ENCODE measurements around the gene C1QTNF5. TPM values are rescaled to one million over a fixed set of nuclear protein-coding genes. Genes with fewer than 3 reads are reported as not detected.

Gene C1QTNF5
- total and polyA plus RNA-seq, 2 of the 8 experiments (the other 6 are each of a cell fraction or from before 2014, with no cell fraction given) = 2.2 to 2.7 TPM

Small RNA genes lying within 50 kb of the gene (microRNA-seq; reads per million reads assigned to microRNA genes)
- gene MIR6756 (ENCODE audit: borderline microRNAs expressed in 2 of 2, borderline number of aligned reads in 2 of 2, borderline replicate concordance in 1 of 2) = 0 reads per million in 2 experiments

Small RNA genes lying within 50 kb of the gene (small RNA-seq; reads per million reads assigned to genes)
- gene RF01225 (ENCODE audit: insufficient read depth) = not detected
- not detected for gene RNU6-262P (ENCODE audit: insufficient read depth)

Other genes starting within 250 kb of the C1QTNF5 start
- gene DPAGT1, start 239.0 kb downstream of the C1QTNF5 start, total RNA-seq (2021; fragmentation: NEBNext Ultra II Directional; extraction: Animal tissue kit (Norgen Biotek cat#: 25700)) = 59.8 and 62.9 TPM in 2 replicates
- gene DPAGT1, start 239.0 kb downstream of the C1QTNF5 start, polyA plus RNA-seq (2011; rRNA removed) = 207 and 236 TPM in 2 replicates
- 3.3 and 4.0 TPM in 2 replicates for gene C2CD2L, start 233.5 kb downstream of the C1QTNF5 start, total RNA-seq (2021; fragmentation: NEBNext Ultra II Directional; extraction: Animal tissue kit (Norgen Biotek cat#: 25700))
- 2.5 and 3.4 TPM in 2 replicates for gene C2CD2L, start 233.5 kb downstream of the C1QTNF5 start, polyA plus RNA-seq (2011; rRNA removed)
- 35.0 and 36.6 TPM in 2 replicates for gene HINFP, start 219.3 kb downstream of the C1QTNF5 start, total RNA-seq (2021; fragmentation: NEBNext Ultra II Directional; extraction: Animal tissue kit (Norgen Biotek cat#: 25700))
- 37.3 and 41.2 TPM in 2 replicates for gene HINFP, start 219.3 kb downstream of the C1QTNF5 start, polyA plus RNA-seq (2011; rRNA removed)
- gene ABCG4, start 191.8 kb downstream of the C1QTNF5 start, total RNA-seq (2021; fragmentation: NEBNext Ultra II Directional; extraction: Animal tissue kit (Norgen Biotek cat#: 25700)) = 2.3 and 2.9 TPM in 2 replicates
- 1.8 and 2.9 TPM in 2 replicates for gene ABCG4, start 191.8 kb downstream of the C1QTNF5 start, polyA plus RNA-seq (2011; rRNA removed)
- gene NLRX1, start 172.2 kb downstream of the C1QTNF5 start, total RNA-seq (2021; fragmentation: NEBNext Ultra II Directional; extraction: Animal tissue kit (Norgen Biotek cat#: 25700)) = 12.9 and 13.2 TPM in 2 replicates
- gene NLRX1, start 172.2 kb downstream of the C1QTNF5 start, polyA plus RNA-seq (2011; rRNA removed) = 18.6 and 30.5 TPM in 2 replicates
- not detected in 2 replicates for gene NHERF4, start 155.4 kb downstream of the C1QTNF5 start, total RNA-seq (2021; fragmentation: NEBNext Ultra II Directional; extraction: Animal tissue kit (Norgen Biotek cat#: 25700))
- gene NHERF4, start 155.4 kb downstream of the C1QTNF5 start, polyA plus RNA-seq (2011; rRNA removed) = 0.05 and 0.20 TPM in 2 replicates
- gene CBL, start 134.5 kb downstream of the C1QTNF5 start, total RNA-seq (2021; fragmentation: NEBNext Ultra II Directional; extraction: Animal tissue kit (Norgen Biotek cat#: 25700)) = 57.6 and 57.8 TPM in 2 replicates
- gene CBL, start 134.5 kb downstream of the C1QTNF5 start, polyA plus RNA-seq (2011; rRNA removed) = 22.3 and 23.1 TPM in 2 replicates
- 19.6 and 22.4 TPM in 2 replicates for gene MCAM, start 23.8 kb downstream of the C1QTNF5 start, total RNA-seq (2021; fragmentation: NEBNext Ultra II Directional; extraction: Animal tissue kit (Norgen Biotek cat#: 25700))
- gene MCAM, start 23.8 kb downstream of the C1QTNF5 start, polyA plus RNA-seq (2011; rRNA removed) = 32.2 and 63.2 TPM in 2 replicates
- gene RNF26, start 6.4 kb downstream of the C1QTNF5 start, total RNA-seq (2021; fragmentation: NEBNext Ultra II Directional; extraction: Animal tissue kit (Norgen Biotek cat#: 25700)) = 82.7 and 86.6 TPM in 2 replicates
- 84.0 and 126 TPM in 2 replicates for gene RNF26, start 6.4 kb downstream of the C1QTNF5 start, polyA plus RNA-seq (2011; rRNA removed)
- not detected in 2 replicates for gene MFRP, start 5.8 kb upstream of the C1QTNF5 start, total RNA-seq (2021; fragmentation: NEBNext Ultra II Directional; extraction: Animal tissue kit (Norgen Biotek cat#: 25700))
- 0.02 TPM in 2 replicates for gene MFRP, start 5.8 kb upstream of the C1QTNF5 start, polyA plus RNA-seq (2011; rRNA removed)
- 6.9 and 8.5 TPM in 2 replicates for gene USP2, start 40.8 kb upstream of the C1QTNF5 start, total RNA-seq (2021; fragmentation: NEBNext Ultra II Directional; extraction: Animal tissue kit (Norgen Biotek cat#: 25700))
- 2.2 and 3.9 TPM in 2 replicates for gene USP2, start 40.8 kb upstream of the C1QTNF5 start, polyA plus RNA-seq (2011; rRNA removed)
- gene THY1, start 82.3 kb upstream of the C1QTNF5 start, total RNA-seq (2021; fragmentation: NEBNext Ultra II Directional; extraction: Animal tissue kit (Norgen Biotek cat#: 25700)) = 259 and 286 TPM in 2 replicates
- gene THY1, start 82.3 kb upstream of the C1QTNF5 start, polyA plus RNA-seq (2011; rRNA removed) = 2,050 and 2,479 TPM in 2 replicates

Data from H1 (cell line).